ENCODE measurements around the gene CAMK1D.

The CAMK1D gene

GRCh38 chr10:12600652-12601051 lies 251.3 kb downstream of the CAMK1D start:
- no peak for DNase-seq

GRCh38 chr10:12602521-12602920 lies 253.2 kb downstream of the CAMK1D start:
- DNase-seq = peak; percentile 50 to 76

- no peak for DNase-seq
These were observed 254.6 kb downstream of the CAMK1D start for GRCh38 chr10:12603766-12604470.

GRCh38 chr10:12605580-12606405 lies 256.4 kb downstream of the CAMK1D start:
- DNase-seq = peak; percentile 64 to 81

- DNase-seq = no peak
These were observed 257.1 kb downstream of the CAMK1D start for GRCh38 chr10:12606461-12606860.

- DNase-seq = no peak
These were observed 259.4 kb downstream of the CAMK1D start for GRCh38 chr10:12608761-12609160.

GRCh38 chr10:12609435-12609834 lies 260.1 kb downstream of the CAMK1D start:
- no peak for DNase-seq

- DNase-seq = no peak
These were observed 263.8 kb downstream of the CAMK1D start for GRCh38 chr10:12613136-12613535.

- DNase-seq = no peak
These were observed 265.0 kb downstream of the CAMK1D start for GRCh38 chr10:12614177-12614995.

- DNase-seq = no peak
These were observed 266.2 kb downstream of the CAMK1D start for GRCh38 chr10:12615296-12616220.

- DNase-seq = peak; percentile 46 to 57
These were observed 268.1 kb downstream of the CAMK1D start for GRCh38 chr10:12617191-12618175.

GRCh38 chr10:12622016-12622415 lies 272.7 kb downstream of the CAMK1D start:
- no peak for DNase-seq

- no peak for DNase-seq
These were observed 273.3 kb downstream of the CAMK1D start for GRCh38 chr10:12622691-12623090.

GRCh38 chr10:12625393-12626023 lies 276.2 kb downstream of the CAMK1D start:
- no peak for DNase-seq

- no peak for DNase-seq
These were observed 278.8 kb downstream of the CAMK1D start for GRCh38 chr10:12628153-12628552.

GRCh38 chr10:12628964-12629766 lies 279.8 kb downstream of the CAMK1D start:
- no peak for DNase-seq

- no peak for DNase-seq
These were observed 280.4 kb downstream of the CAMK1D start for GRCh38 chr10:12629767-12630165.

GRCh38 chr10:12631216-12631615 lies 281.9 kb downstream of the CAMK1D start:
- no peak for DNase-seq
